Activated CD4-positive, alpha-beta T cell treated with anti-CD3 and anti-CD28 coated beads for 1 hour (primary cell): Measurements from ENCODE around the gene KIAA2012.
A peak's percentile ranks its signal among the peaks of the same experiment; 100 is the strongest.

Experiments used
- DNase-seq: peaks from one replicate; pipeline ENCODE4 v3.0.0-alpha.2; 2020

The KIAA2012 gene

DNA sequence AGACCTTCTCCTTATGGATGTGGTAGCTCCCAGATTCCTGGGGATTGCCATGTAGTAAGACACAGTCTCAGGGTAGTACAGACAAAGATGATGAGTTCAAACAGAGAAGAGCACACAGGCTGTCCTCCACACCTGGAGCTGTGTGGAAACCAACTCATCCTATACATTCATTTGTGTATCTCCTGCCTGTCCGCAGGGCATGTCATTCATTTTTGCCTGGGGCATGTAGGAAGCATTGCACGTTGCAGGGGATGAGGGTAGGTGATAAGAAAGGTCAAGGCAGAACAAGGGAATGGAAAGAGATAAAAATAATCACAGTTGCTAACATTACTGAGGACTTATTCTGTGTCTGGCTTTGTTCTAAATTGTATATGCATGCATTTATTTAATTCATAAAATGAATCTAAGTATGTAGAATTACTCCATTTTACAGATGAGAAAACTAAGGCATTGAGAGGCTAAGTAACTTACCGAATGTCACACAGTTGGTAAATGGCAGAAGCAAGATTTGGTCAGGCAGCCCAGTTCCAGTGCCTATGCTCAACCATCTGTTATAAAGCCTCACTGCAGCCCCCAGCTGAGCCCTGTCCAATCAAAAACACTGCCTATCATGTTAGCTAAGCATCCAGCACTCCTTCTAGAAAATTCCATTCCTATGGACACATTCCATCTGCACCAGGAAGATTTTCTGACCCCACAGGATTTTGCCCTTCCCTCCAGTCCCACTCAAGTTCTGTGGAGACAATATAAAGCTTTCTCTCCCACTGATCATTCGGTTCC, 84.3 kb downstream of the KIAA2012 start:
- DNase-seq: no peak

DNA sequence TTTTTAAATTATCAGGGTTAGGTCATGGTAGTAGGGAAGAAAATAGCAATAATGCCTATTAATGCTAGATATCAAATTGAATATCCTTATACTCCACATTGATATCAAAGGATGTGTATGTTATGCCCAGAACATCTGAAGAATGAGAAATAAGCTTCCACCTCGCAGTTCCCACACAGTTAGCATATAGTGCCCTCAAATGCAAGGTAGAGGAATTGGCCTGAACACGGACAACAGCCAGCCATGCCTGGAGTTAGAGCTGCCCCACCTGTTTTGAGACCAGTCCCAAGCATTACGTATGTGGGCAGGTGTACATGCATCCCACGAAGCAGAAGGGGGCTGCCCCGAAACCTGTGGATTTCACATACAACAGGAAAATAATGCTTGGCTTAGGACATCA, 85.7 kb downstream of the KIAA2012 start:
- DNase-seq: no peak

DNA sequence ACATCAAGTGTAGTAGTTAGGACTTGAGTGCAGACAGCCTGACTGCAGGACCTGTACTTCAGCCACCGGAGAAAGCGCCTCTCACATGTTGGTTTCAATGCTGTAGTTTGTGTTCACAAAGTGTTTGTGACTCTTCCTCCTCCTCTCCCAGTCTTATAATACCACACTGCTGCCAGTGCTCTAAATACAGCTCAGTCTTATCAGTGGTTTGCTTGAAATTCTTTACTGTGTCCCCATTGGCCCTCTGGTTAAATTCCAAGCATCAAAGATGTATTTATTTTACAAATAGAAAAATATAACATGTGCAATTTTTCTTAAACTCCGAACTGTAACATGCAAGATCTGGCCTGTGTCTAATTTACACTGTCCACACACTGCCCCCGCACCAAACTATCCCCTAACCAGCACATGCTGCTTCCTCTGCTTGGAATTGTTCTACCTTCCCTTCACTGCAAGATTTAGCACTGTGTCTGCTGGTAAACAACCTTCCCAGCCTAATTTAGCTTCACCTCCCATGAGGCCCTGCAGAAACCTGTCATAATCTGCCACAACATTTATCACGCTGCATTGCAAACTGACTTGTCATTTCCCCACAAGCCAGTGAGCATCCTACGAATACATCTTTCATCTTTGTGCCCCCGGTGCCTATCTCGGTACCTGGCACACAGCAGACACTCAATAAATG, 88.2 kb downstream of the KIAA2012 start:
- no peak for DNase-seq

DNA sequence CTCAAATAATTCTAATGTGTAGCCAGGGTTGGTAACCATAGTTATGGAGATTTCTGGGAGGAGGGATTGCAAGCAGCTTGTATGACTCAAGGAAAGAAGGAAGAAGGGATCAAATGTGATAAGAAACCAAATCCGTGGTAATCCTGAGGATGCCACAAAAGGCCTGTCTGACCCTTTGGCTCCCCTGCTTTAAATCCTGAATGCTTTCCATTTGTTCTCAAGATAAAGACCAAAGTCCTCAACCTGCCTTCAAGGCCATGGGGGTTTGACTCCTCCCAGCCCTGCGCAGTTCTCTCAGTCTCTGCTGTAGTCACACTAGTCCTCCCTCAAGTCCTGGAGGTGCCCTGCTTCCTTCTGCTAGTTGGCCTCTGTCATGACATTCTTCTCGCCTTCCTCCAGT, 91.4 kb downstream of the KIAA2012 start:
- DNase-seq: no peak

DNA sequence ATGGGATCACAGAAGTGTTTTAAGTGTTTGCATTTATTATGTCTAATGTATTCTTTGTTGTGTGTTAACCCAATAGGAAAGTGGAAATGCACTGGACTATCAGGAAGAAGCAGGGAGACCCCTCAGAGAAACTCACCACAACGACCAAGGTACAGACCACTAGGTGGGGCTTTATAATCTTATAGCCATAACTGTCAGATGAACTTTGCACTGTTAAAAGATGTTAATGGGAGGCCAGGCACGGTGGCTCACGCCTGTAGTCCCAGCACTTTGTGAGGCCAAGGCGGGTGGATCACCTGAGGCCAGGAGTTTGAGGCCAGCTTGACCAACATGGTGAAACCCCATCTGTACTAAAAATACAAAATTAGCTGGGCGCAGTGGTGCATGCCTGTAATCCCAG, 92.2 kb downstream of the KIAA2012 start:
- DNase-seq: no peak

DNA sequence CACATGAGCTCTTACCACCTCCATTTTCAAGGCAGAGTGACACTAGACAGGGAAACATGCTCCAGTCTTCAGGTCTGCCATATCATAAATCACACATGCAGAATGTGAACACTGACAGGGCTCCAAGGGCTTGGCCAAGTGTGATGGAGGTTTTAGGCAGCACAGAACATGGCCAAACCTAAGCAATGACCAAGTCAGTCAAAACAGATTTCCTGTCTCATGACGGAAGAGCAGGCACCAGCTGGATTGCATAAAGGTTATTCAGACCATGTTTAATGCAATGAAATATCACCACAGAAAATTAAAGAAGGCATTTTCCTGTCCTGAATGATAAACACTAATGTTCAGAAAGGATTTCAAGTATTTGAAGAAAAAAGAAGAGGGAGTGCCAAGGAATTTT, 92.9 kb downstream of the KIAA2012 start:
- DNase-seq: no peak

DNA sequence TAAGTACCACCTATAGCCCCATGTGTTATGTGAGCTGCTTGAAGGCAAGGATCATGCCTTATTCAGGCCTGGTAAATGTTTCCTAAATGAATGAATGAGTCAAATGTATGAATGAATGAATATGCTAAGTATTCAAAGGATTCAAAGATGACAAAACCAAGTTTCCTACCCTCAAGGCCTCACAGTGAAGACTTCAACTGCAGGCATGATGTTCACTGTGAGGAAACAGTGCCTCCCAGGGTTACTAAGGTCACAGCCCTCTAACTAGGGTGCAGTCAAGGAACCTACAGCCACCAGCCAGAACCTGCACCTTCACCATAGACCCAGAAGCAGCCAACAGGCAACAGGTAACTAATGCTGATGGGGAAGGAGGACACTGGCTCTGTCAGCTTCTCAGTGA, 96.1 kb downstream of the KIAA2012 start:
- DNase-seq: no peak

DNA sequence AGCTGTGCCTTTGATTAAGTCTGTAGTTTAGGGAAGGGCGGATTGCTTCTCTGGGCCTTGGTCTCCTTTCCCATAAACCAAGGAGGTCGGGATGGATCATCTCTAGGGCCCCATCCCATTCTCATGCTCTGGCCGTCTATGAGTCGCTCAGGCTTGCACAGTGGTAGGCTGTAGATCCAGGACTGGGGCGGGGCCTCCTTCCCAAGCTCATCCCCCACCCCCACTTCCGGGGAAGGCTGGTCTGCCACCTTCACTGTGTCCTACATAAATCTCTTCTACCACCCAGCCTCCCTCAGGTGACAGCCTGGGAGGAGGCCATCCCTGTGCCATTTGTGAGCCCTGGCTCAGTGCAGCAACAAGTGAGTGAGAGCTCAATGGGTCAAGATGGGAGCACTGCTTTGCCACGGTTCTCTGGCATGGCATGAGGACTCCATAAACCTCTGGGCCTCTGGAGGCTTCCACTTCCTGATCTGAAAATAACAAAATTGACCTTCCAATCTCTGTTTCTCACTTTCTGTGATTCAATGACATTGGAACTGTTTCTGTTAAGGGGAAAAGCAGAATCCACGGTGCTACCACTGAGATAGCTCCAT, 96.9 kb downstream of the KIAA2012 start:
- DNase-seq: no peak

DNA sequence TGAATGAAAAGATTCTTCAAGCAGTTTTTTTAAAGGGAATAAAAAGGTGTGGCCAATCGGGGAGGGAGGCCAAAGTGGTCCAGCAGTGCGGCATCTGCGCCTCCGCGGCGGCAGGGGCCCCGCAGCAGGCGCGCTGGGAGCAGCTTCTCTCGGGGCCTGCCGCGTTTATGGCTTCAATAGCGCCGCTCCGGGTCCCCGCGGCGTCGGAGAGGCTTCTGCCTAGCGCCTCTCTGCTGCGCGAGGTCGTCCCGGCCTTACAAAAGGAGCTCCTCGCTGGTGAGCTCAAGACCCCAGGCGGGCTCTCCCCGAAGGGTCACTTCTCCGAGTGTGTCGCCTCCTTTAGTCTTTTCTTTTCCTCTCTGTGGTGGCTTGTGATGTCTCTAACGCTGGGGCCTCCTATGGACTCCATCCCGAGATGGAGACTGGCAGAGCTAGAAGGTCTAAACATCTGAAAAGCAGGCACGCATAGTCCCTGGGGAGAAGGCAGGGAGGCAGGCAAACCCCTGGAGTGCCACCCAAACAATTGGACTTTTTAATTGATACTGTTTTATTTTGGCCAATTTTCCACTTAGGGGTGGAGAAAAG, 98.3 kb downstream of the KIAA2012 start:
- DNase-seq: no peak

DNA sequence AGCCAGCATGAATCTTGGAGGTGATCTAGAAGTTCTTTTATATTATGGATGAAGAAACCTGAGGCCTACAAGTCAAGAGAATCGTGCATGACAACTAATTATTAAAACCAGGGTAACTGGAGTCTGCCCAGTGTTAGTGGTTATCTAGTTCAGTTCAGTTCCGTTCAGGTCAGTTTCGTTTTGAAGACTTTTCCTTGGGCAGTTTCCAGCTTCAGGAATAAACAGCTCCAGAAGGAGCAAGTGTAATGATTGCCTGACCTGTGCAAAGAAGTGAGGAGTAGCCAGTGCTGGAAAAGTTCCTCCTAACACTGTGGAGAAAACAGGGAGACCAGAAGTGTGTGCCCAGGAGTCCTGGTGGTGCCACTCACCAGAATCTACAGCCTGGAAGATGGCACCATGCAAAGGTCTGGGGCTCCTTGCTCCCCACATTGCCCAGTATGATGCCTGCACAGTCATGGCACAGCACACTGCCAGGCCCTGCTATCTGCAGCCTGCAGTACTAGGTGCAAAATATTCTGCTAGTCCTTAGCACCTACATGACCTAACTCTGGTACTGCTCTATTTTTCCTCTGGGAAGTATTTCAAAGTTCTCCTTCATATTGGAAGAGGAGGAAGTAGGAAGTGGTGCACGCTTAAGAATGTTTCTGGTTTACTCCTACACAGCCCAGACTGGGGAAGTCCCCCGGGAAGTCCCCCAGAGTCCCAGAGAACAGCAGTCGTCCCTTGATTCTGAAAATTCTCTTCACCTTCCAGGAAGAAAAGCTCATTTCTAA, 99.6 kb downstream of the KIAA2012 start:
- no peak for DNase-seq

DNA sequence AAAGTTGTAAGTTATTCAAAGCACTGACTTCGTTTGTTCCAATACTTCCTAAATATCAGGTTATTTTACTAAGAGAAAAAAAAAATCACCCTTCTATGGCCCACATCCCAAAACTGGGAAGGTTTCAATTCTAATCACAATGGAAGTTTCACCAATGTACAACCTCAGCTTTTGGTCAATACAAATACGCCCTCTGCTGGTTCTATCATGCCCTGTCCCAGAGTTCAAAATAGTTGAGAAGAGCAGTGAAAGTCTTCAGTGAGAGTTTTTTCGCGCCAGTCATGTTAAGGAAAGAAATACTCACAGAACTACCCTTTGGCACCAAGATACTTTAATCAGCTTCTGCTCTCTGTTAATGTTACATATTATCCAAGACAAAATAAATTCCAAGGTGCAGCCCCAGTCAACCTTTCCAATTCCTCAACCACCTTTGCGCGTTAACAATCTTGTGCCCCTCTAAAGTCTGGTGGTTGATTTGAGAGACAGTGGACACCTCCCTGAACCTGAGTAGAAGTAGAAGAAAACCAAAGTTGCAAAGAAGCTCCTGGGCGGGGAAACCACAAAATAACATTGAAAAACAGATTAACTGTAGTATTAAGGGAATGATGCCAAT, 105.4 kb downstream of the KIAA2012 start:
- DNase-seq: peak; percentile 13

DNA sequence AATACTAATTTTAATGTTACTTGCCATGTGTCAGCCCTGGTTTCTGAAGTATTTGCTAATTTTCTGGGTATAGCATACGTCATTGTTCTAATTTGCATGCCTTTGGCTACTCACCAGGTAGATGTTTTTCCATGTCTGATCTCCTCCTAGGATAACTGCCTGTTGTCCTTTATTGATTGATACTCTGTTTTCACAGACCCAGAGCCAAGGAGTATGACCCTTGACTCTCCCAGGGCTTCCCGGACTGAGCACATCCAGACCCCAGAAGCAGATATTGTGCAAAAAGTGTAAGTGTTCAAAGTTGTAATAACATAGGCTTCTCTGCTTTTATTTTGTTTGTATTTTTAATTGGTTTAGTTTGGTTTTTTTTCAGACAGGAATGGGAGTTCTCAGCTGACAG, 111.5 kb downstream of the KIAA2012 start:
- no peak for DNase-seq

DNA sequence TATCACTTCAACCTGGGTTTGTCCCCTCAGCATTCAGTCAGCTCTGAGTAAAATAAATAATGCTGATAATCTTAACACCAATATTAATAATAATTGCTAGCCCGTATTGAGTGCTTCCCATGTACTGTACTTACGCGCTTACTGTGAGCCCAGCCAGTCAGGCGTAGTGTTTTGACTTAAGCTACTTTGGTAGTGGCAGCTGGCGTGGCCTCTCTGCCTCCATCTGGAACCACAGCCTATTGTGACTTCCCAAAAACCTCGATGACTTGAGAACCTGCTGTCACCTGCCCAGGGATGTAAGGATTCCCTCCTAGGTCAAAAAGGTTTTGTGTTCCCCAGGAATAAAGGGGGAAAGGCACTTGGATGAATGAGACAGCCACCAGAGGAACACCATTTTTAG, 112.1 kb downstream of the KIAA2012 start:
- no peak for DNase-seq

DNA sequence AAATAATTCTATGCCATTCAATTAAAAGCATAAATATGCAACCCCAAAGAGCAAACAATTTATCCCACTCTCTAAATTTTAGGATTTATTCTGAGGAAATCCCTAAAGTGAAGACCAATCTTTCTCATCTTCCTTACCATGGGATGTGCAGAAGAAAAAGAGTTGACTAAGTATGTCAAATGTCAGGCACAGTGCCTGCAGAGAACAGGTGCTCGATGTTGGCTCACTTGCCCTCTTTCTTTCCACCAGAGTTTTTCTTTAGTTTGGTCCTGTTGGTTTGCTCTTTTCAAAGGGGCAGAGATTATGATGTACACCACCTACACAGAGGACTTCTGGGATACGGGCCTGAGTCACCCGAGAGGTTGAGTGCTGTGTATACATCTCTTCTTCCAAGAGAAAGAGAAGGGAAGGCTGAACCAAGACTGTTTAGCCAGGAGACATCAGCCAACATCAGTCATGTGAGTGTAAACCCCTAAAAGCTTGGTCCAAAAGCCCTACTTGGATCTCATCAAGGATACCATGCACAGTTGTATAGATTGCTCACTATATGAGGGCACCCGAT, 113.7 kb downstream of the KIAA2012 start:
- DNase-seq: no peak

DNA sequence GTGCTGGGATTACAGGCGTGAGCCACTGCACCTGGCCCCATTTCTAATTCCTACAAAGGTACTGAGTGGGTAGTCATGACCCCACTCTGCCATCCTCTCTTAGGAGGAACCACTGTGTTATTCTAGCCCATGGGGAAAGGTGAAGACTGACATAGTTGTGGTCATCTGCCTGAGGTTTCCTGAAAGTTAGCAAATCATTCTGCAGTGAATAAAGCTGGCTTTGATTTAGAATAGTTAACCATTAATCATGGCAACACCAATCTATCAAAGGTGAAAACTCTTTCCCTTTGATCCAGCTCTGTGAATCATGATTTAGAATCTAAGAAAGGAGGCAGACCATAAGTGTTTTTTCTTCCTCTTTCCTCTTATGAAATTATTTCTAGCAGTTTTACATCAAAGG, 114.5 kb downstream of the KIAA2012 start:
- DNase-seq: no peak

DNA sequence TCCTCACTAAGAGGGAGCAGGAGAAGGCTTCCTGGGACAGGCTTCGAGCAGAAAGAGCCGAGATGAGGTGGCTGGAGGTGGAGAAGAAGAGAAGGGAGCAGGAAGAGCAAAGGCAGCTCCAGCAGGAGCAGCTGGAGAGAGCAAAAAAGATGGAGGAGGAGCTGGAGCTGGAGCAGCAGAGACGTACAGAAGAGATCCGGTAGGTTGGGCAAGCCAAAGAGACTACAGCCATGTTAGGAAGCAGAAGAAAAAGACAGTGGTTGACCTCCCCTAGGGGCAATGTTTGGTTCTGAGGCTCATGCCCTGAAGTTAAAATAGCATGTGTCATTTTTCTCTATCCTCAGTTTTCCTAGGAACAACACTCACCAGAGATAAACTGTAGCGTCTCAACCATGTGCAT, 120.2 kb downstream of the KIAA2012 start:
- no peak for DNase-seq

DNA sequence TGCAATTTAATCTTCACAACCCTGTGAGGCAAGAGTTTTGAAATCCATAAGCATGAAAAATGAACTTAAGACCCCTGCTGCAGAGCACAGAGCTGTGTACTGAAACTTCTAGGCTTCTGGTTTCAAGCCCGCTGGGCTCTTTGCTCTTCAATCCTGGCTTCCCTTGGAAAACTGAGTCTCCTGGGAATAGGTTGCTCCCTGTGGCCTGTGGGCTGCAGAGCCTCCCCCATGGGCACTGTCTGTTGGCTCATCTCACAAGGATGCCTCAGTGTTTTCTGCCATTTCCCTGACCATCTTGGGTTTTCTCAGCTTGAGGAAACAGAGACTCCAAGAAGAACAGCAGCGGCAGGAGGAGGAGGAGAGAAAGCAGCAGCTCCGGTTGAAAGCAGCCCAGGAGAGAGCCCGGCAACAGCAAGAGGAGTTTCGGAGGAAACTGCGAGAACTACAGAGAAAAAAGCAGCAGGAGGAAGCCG, 120.9 kb downstream of the KIAA2012 start:
- no peak for DNase-seq

DNA sequence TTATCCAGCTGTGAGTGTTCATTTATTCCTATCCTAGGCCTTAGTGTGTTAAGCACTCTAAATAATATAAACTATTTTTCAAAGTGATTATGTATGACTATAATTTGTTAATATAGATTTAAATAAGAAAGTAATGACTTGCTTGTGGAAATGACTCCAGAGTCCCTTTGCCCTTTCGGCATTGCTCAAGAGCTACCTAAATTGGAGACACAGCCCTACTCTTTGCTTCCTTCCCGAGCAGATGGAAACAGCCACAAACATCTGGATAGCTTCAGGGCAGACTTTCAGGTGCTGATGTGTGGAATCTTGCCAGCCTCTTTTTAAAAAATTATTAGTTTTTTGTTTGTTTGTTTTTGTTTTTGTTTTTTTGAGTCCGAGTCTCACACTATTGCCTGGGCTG, 121.4 kb downstream of the KIAA2012 start:
- no peak for DNase-seq

DNA sequence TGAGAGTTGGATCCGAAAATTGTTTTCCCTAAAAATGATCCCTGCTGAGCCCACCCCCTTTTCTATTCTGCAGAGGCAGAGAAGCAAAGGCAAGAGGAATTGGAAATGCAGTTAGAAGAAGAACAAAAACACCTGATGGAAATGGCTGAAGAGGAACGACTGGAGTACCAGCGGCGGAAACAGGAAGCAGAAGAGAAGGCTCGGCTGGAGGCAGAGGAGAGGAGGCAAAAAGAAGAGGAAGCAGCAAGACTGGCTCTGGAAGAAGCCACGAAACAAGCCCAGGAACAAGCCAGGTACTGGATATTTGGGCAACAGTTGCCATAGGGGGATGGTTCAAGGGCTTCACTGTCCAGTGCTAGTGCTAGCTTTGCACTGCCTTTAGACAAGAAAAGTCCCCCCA, 123.7 kb downstream of the KIAA2012 start:
- no peak for DNase-seq

DNA sequence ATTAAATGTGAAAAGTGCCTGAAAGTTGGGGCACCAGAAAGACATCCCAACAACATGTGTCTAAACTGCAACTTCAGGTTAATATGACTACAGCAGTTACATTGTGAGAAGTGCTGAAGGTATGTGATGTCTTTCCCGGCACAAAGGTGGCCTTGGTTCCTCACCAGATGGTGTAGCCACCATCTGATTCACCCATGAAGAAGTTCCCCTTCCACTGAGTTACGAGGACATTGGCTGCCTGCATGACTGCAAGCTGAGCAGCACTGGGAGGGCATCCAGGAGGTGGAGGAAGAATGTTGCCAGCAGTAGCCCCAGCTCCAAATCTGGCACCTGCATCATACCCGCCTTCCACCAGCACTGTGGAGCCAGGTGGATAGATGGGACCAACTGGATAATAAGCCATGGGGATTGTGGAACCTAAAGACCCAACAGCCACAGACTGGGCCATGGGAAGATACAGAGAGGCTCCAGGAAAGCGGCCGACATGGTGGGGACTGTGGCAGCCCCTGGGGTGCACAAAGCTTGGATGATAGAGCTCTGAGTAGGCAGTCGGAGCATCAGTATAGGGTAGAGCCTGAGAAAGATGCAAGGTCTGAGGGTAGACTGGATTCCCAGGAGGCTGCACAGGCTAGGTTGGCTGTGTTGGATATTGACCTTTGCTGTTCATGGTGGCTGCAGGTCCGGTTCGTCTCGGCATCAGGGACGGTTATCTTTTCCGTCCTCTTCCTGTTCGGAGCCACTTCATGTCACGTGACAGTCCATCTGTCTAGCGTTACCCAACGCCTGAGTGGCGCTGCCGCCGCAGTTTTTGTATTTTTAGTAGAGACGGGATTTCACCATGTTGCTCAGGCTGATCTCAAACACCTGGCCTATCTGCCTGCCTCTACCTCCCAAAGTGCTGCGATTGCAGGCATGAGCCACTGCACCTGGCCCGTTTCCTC, 128.4 kb downstream of the KIAA2012 start:
- no peak for DNase-seq

DNA sequence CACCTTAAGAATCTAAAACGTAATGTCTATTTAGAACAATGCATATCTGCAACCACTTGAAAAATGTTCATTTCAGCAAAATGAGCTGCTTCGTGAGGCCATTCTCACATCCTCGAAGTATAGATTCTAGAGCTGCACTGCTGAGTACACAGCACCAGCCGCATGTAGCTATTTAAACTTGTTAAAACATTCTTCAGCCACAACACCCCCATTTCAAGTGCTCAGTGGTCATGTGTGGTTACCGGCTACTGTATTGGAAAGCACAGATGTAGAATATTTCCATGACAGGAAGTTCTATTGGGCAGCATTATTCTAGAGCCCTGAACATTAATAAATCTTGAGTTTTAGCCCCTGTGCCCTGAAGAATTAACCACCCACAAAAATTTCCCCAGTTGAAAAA, 130.3 kb downstream of the KIAA2012 start:
- DNase-seq: no peak
